SIG-M5 treated with dmso at 0.1 percent for 504 hours (cell line): ENCODE measurements around the gene POLR1C.
A peak's percentile ranks its signal among the peaks of the same experiment; 100 is the strongest.
"Not testable (repeated sequence)": the region's sequence is repeated elsewhere in the genome, so short reads cannot be mapped to it uniquely, and the experiment has no call there.

ENCODE experiments used
- DNase-seq: peaks from one replicate; lab custom pipeline; 2025; ENCODE audit not compliant: unreplicated experiment; lab: John Stamatoyannopoulos, UW

POLR1C gene

DNA sequence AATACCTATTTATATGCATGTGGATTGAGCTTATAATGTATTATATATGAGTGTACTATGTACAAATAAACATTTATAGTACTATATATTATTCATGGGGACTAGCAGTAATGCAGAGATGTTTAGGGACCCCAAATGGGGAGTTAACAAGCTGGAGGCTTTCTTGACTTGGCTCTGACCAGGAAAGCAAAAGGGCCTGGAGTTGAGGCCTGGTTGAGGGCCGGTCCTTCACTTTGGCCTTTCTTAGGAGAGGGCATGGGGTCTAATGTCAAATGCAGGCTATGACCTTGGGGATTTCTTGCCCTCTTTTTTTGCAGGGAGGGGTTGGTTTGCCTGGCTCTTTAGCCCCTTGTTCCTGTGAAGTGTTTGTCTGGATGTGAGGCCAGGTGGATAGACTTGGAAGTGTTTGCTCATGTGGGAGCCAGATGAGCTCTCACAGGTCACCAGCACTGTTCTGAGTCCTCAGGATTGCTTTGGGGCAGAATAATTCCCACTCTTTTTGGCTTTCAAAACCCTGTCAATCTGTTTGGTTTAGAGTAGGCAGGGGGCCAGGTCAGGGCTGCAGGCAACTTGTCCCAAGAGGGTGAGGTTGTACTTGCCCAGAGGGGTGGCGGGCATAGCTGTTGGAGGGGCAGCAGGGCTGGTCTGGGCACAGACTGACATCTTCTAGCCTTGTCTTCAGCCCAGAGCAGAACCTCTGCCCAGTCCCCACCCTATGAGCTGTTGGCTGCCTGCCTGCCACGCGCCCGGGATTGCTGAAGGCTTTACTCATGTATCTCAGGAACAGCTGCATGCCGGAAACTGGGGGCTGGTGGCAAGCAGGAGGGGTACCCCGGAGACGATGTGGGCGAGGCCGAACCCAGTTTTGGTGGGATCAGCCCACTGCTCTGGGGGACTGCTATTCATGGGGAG is 24.9 kb upstream of the POLR1C start:
- DNase-seq: no peak

DNA sequence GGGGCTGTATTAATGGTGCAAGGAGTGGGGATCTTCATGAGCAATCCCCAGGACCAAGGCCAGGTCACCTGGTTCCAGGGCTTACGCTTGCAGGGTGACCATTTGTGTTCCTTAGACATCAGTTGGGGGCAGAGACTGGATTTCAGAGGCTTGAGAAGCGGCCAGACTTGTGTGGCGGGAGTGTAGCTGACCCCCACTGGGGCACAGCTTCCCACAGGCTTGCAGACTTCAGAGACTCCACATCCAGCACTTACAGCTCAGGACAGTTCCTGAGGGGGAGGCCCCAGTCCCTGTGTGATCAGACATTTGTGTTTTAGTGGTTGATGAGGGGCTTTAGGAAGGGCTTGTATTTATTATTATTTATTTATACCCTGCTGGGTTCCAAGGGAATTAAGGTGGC is 24.2 kb upstream of the POLR1C start:
- no peak for DNase-seq

DNA sequence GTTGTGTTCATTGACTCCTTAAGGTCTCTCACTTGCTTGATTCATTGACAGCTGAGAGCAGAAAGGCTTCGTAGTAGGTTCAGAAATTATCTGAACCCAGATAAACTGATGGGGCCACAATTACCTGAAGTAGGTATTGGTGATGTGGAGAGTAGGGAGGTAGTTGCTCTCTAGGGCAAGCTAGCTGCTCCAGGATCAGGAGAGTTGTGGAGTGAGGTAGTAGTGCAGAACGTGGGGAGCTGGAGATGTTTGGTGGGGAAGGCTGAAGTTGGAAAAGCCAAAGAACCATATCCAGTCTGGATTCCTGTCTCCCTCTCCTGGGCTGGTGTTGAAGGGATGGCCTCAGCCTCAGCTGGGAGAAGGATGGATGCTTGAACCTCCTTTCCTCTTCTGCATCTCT is 23.7 kb upstream of the POLR1C start:
- DNase-seq: no peak

DNA sequence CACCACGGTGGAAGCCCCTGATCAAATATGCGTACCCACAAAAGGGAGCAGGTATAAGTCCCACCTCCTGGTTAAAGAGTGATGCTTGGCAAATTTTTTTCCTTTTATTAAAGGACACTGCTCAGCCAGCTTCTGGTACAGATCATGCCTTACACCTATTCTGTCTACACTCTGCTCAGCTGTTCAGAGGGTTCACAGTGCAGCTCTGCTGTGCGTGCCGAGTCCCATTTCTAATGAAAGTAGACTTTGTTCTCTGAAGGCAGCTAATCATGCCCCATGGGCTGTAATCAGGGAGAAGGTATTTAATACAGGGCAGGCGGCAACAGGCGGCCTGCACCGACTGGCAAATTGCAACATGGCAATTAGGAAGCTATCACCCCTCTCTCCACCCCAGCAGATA is 23.1 kb upstream of the POLR1C start:
- no peak for DNase-seq

DNA sequence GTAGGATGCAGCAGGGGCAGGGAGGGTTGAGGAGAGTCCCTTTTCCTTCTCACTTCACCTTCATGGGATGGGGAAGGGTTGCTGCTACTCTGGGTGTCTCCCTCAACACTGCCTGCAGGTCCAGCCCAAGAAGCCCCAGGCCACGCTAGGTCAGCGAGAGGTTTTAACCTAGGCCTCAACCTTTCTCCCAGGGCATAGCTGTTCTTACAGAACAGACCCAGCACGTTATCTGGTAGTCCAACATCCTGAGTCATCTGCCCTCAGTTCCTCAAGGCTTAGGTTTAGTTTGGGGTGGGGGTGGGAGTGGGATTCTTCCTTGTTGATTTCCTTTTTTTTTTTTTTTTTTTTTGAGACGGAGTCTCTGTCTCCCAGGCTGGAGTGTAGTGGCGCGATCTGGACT is 22.6 kb upstream of the POLR1C start:
- no peak for DNase-seq

DNA sequence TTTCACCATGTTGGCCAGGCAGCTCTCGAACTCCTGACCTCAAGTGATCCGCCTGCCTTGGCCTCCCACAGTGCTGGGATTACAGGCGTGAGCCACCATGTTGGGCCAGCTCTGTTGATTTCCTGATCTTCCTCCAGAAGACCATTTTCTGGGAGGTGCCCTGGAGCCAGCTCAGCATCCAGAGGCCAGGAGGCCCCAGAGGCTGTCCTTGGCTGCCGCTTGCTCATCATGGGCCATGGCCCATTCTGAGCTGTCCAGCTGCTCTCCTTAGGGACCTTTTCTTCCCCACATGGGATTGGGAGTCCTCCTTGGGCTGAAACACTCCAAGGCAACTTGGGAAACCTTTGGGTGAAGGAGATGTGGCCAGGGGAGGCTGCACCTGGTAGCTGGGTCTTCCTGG is 22.1 kb upstream of the POLR1C start:
- no peak for DNase-seq

DNA sequence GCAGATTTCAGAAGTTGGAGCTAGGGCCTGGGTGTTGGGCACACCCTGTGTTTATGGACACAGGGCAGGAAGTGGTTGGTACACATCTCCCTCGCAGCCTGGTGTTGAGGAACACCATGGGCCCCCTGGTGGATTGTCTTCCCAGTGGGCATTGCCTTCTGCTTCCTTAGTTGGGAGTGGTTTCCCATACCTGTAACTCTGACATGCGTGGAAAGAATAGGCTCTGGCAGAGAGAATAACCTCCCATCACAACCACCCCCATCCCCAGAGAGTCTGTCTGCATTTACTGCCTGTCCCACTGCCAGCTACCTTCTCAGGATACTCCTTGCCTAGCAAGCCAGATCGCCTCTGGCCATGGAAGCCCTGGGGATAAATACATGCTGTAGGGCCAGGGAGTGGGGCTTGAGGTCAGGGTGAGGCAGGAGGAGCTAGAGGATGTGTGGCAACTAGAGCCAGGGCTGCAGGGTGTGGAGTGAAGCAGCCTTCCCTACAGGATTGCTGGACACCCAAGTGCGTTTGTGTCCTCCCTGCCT is 21.4 kb upstream of the POLR1C start:
- peak; percentile 21 for DNase-seq

DNA sequence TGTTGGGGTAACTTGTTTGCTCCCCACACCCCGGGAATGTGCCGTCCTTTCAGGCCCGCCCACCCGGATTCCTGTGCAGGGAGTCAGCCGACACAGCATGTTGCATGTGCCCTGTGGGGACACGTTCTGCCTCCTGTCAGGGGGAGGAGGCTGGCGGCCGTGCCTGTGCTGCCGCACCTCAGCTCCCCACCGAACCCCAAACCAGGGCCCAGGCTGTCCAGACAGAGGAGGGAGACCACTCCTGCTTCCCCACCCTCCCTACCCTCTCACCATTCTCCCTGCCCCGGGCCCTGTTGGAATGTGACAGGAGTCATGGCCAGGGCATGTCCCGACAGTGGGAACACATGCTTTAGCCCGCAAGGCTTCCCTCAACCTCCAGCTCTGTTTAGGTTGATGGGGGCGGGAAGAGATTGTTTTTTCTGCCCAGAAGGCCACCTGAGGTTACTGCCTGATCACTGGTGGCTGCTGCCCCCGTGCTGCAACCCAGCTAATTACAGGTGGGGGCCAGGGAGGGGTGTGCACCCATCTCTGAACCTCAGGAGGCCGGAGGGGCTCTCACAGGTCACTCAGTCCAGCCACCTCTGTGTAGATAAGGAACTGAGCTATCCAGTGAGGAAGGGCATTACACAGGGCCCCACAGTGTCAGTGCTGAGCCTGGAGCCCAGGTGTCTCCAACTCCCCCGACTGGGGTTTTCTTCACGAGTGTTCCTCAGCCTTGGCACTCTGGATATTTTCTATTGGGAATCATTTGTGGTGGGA is 20.3 kb upstream of the POLR1C start:
- DNase-seq: no peak

DNA sequence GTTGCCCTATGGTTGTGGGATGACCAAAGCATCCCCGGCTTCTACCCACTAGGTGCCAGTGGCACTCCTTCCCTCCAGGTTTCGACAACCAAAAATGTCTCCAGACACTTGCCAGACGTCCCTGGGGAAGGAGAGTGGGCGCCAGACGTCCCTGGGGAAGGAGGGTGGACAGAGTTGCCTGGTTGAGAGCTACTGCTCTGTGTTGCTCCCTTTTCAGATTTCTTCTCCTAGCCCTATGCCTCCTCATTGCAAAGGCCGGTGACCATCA is 19.8 kb upstream of the POLR1C start:
- no peak for DNase-seq

DNA sequence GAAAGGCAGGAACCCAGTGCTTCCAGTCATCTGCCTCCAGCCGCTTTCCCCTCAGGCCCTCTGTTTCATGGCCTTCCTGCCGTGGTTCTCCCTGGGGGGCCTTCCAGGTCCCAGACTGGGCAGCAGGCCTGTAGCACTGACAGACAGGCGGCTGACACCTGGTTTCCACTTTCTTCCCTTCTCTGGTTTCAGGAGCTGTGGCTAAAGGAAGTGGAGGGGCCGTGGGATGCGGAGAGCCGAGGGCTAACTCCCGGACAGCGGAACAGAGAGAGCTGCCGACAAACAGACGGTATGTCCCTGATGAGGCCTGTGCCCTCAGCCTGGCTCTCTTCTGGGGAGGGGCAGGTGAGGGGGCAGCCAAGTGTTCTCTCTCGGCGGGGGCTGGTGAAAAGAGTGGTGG is 19.2 kb upstream of the POLR1C start:
- no peak for DNase-seq

DNA sequence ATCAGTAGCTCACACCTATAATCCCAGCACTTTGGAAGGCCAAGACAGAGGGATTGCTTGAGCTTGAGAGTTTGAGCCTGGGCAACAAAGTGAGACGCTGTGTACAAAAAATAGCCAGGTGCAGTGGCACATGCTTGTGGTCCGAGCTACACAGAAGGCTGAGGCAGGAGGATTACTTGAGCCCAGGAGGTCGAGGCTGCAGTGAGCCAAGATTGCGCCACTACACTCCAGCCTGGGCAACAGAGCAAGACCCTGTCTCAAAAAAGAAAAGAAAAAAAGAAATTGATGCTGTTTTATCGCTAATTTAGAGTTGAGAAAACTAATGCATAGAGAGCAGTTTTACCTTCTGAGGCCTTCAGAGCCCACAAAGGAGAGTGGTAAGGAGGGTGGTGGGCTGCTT is 18.6 kb upstream of the POLR1C start:
- not testable (repeated sequence) for DNase-seq

DNA sequence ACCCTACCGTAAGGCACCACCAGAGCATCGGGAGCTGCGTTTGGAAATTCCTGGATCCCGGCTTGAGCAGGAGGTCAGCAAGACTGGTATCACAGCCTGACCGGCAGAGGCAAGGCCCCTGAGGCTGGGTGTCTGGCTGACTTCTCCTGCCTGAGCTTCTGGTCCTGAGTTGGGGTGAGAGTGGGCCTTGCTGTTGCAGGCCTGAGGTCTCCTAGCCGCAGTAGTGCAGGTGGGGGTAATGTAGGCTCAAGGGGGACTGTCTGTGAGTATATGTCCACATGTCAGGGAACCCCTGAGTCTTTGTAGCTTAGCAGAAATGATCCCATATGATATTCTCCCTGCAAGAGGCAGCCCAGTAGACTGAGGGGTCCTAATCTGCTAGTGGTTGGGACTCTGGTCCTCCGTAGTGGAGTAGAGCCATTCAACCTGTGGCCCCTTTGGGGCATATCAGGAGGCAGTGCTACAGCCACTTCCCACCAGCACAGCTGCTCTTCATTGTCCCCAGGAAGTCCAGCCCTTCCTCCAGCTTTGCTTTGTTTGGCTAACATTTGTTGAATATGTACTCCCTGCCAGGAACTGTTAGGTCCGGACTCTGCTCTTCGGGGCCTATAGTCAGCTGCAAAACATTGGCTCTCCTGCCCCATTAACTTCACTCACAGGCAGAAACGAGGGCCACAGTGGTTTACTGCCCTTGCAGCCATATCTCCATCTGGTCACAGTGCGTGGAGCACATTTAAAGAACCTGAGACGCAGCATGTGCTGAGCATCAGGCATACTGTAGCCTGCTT is 17.7 kb upstream of the POLR1C start:
- DNase-seq: no peak

DNA sequence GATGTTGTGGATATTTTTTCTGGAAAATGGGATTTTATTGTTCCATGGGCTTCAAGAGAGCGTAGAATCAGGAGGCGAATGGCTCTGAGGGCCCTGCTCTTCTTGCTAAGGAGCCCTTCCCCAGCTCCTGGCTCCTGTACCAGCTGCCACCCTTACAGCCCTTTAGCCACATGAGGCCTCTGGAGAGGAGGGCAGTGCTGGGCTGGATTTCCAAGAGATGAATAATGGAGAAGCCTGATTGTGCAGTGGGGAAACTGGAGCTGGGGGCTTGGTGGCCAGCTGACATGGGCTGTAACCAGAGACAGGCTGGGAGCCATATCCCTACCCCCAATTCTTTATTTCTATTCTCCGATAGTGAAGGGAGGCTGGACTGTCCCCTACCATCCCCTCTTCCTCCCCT is 16.0 kb upstream of the POLR1C start:
- no peak for DNase-seq

DNA sequence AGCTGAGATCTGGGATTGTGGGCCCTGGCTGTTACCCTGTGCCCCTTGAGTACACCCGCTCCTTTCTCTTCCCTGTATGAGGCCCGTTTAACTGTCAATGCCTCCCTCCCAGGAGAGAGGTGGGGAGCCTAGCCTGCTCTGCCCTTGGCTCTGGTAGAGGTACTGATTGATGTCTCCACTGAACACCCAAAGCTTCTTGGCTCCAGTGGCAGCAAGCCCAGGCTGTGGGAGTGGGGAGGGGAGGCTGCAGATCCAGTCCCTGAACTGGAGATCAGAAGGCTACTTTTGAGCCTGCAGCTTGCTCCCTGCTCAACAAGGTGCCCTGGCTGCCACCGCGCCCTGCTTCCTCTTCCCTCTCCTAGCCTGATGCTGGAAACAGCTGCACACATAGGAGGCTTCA is 14.2 kb upstream of the POLR1C start:
- no peak for DNase-seq

DNA sequence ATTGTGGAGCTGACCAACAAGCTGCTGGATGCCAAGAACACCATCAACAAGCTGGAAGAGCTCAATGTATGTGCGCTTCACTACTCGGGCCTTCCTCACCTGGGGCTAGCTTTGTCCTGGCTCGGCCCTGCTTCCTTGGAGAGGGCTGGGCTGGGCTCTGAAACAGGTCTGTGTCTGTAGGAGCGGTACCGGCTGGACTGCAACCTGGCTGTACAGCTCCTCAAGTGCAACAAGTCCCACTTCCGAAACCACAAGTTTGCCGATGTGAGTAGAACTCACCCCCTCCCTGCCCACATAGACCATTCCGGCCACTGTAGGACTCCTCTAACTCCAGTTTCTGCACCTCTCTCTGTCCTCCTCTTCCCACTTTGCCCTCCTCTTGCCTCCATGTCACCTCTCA is 13.4 kb upstream of the POLR1C start:
- DNase-seq: no peak

DNA sequence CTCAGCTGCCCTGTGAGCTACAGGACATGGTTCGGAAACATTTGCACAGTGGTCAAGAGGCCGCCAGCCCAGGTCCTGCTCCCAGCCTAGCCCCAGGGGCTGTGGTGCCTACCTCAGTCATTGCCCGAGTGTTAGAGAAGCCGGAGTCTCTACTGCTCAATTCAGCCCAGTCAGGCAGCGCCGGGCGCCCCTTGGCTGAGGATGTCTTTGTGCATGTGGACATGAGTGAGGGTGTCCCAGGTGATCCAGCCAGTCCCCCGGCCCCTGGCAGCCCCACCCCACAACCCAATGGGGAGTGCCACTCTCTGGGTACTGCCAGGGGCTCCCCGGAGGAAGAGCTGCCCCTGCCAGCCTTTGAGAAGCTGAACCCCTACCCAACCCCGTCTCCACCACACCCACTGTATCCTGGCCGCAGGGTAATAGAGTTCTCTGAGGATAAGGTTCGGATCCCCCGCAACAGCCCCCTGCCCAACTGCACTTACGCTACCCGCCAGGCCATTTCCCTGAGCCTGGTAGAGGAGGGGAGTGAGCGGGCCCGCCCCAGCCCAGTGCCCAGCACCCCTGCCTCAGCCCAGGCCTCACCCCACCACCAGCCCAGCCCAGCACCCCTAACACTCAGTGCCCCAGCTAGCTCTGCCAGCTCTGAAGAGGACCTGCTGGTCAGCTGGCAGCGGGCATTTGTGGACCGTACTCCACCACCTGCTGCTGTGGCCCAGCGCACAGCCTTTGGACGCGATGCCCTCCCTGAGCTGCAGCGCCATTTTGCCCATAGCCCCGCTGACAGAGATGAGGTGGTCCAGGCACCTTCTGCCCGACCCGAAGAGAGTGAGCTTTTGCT is 11.9 kb upstream of the POLR1C start:
- DNase-seq: no peak

DNA sequence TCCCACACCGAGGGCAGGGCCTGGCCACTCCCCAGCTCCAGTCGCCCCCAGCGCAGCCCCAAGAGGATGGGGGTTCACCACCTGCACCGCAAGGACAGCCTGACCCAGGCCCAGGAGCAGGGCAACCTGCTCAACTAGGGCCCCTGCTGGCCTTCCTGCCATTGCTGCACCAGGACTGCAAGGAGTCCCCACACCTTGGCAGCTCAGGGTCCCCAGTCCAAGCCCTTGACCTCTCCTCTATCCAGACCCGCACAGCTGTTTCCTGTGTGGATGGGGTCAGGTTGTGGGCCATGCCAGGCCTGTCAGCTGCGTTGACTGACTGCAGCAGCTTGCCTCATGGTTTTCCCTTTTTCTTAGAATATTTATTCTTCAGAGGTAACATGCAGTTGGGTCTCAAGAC is 11.2 kb upstream of the POLR1C start:
- no peak for DNase-seq

DNA sequence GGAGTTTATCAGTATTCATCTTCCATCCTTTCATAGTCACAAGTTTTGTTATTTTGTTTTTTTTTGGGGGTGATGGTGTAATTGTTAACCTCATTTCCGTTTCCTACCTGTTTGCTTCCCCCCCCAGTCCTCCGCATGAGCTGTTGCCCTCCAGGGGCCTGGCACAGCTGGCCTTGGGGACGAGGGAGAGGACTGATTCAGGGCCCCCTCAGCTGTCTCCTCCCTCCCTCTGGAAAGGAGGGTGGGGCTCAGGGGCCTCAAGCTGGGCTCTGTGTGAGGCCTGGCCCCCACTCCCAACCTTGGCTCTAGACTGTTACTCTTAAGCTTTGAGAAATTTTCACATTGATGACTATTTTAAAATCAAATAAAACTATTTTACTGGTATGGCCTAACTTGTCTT is 10.7 kb upstream of the POLR1C start:
- no peak for DNase-seq

DNA sequence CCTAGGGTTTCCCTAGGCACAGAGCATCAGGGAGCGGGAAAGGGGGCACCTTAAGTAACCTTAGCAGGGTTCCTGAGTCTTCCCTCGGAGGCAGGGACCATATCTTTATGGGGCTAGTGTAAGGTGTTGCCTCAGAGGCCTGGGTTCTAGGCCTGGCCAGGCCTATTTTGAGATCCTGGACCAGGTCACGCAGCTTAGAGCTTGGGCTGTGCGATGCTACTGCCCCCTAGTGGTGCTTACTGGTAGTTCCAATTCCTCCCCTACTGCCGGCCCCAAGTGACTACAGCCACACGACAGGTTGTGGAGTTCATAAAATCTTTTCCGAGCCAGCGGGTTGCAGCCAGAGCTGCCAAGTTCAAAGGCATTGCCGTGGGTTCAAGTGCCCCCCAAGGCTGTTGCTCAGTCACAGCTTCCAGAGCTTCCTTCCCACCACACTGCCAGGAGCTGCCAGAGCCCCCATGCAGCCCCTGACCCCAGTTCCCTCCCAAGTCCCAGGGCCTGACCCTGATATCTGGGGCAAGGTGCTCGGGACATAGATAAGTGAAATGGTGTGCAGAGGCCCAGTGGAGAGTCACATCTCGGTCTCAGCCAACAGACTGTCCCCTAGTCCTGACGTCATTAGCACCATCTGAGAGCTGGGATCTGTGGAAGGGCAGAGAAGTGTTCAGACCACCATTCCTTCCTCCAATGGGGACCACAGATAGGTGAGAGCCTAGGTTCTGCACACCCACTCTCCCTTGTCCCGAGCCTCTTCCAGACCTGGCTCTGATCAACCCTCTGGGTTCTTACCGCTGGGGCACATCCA is 10.0 kb upstream of the POLR1C start:
- peak; percentile 81 for DNase-seq
